GM23338 (cell line): Measurements from ENCODE around the gene LIX1. TPM values are rescaled to one million over a fixed set of nuclear protein-coding genes. Genes with fewer than 3 reads are reported as not detected.

Source experiments
- ATAC-seq: fragments of 200-7000 bp; cut with Tn5 transposase; 3 replicates; pipeline ENCODE4 v1.9.1; 2020
- DNase-seq: peaks from one replicate; pipeline ENCODE4 v3.0.0-alpha.2; 2015; ENCODE audit warnings: low spot score
- H2AFZ ChIP-seq: fragments of 200-600 bp; sonication (generic); 2 replicates; pipeline ENCODE4 v1.8.0; 2016; ENCODE audit warnings: antibody characterized with exemption, mild to moderate bottlenecking, moderate library complexity
- H3F3A ChIP-seq: fragments of 200-600 bp; sonication (generic); replicated peaks from 2 replicates; pipeline ENCODE4 v1.8.0; 2017; ENCODE audit warnings: antibody characterized with exemption, mixed run types, low read depth
- H3K27ac ChIP-seq: fragments of 200-600 bp; sonication (generic); 2 replicates; pipeline ENCODE4 v1.6.1; 2016; ENCODE audit warnings: low read depth
- H3K27me3 ChIP-seq: fragments of 200-600 bp; sonication (generic); 2 replicates; pipeline ENCODE4 v1.8.0; 2016; ENCODE audit warnings: mild to moderate bottlenecking, mixed run types, moderate library complexity; ENCODE audit not compliant: insufficient read depth
- H3K36me3 ChIP-seq: fragments of 200-600 bp; sonication (generic); 2 replicates; pipeline ENCODE4 v1.8.0; 2016; ENCODE audit warnings: mild to moderate bottlenecking; ENCODE audit not compliant: insufficient read depth
- H3K4me1 ChIP-seq: fragments of 200-600 bp; sonication (generic); 2 replicates; pipeline ENCODE4 v1.8.0; 2016; ENCODE audit warnings: mild to moderate bottlenecking, moderate library complexity; ENCODE audit not compliant: insufficient read depth
- H3K4me2 ChIP-seq: fragments of 200-600 bp; sonication (generic); 2 replicates; pipeline ENCODE4 v1.7.1; 2017; ENCODE audit warnings: mixed run types
- H3K4me3 ChIP-seq: fragments of 200-600 bp; sonication (generic); 2 replicates; pipeline ENCODE4 v1.6.1; 2016; ENCODE audit warnings: mixed run types
- H3K79me2 ChIP-seq: fragments of 200-600 bp; sonication (generic); replicated peaks from 2 replicates; pipeline ENCODE4 v1.8.0; 2017; ENCODE audit warnings: mild to moderate bottlenecking; ENCODE audit not compliant: insufficient read depth
- H3K9me2 ChIP-seq: fragments of 200-600 bp; sonication (generic); 2 replicates; pipeline ENCODE4 v1.8.0; 2017; ENCODE audit not compliant: insufficient read depth
- H4K20me1 ChIP-seq: fragments of 200-600 bp; sonication (generic); replicated peaks from 2 replicates; pipeline ENCODE4 v1.8.0; 2017; ENCODE audit warnings: mild to moderate bottlenecking; ENCODE audit not compliant: insufficient read depth
- H3K27ac Mint-ChIP-seq: 2 replicates; pipeline ENCODE4 v1.8.0; 2020; ENCODE audit warnings: inconsistent platforms, mild to moderate bottlenecking, moderate library complexity, mixed read lengths
- H3K27me3 Mint-ChIP-seq: 3 replicates; pipeline ENCODE4 v1.8.0; 2022; ENCODE audit warnings: low read depth, mild to moderate bottlenecking, moderate library complexity, mixed read lengths, inconsistent platforms; ENCODE audit not compliant: insufficient read depth, poor library complexity
- H3K36me3 Mint-ChIP-seq: 3 replicates; pipeline ENCODE4 v1.8.0; 2021; ENCODE audit warnings: low read depth, mild to moderate bottlenecking, inconsistent platforms, moderate library complexity, mixed read lengths
- H3K4me1 Mint-ChIP-seq: 3 replicates; pipeline ENCODE4 v1.8.0; 2020; ENCODE audit warnings: mild to moderate bottlenecking, inconsistent platforms, mixed read lengths
- H3K4me3 Mint-ChIP-seq: 3 replicates; pipeline ENCODE4 v1.8.0; 2021; ENCODE audit warnings: moderate library complexity, mild to moderate bottlenecking, inconsistent platforms, mixed read lengths
- H3K9me3 Mint-ChIP-seq: 3 replicates; pipeline ENCODE4 v1.8.0; 2020; ENCODE audit warnings: moderate library complexity, mild to moderate bottlenecking, inconsistent platforms, mixed read lengths
- CREB1 ChIP-seq: fragments of 250-450 bp; sonication (Bioruptor Pico); IDR thresholded peaks from 2 replicates; pipeline ENCODE4 v1.5.0; 2020; ENCODE audit warnings: low read depth, mild to moderate bottlenecking, moderate library complexity
- EZH2 ChIP-seq: fragments of 200-600 bp; sonication (generic); IDR thresholded peaks from one replicate; pipeline ENCODE4 v1.8.0; 2017; ENCODE audit warnings: antibody characterized with exemption, mild to moderate bottlenecking, low read depth; ENCODE audit not compliant: unreplicated experiment
- EZH2phosphoT487 ChIP-seq: fragments of 200-600 bp; sonication (generic); IDR thresholded peaks from one replicate; pipeline ENCODE4 v1.8.1; 2018; ENCODE audit warnings: antibody characterized with exemption; ENCODE audit not compliant: unreplicated experiment
- NANOG ChIP-seq: IDR thresholded peaks from 2 replicates; pipeline ENCODE4 v1.6.1; 2016; ENCODE audit warnings: antibody characterized with exemption, borderline replicate concordance
- STAT1 ChIP-seq: IDR thresholded peaks from one replicate; pipeline ENCODE4 v1.6.1; 2016; ENCODE audit warnings: antibody characterized with exemption; ENCODE audit not compliant: unreplicated experiment
- ZNF114 ChIP-seq: fragments of 250-450 bp; sonication (Bioruptor Pico); IDR thresholded peaks from 2 replicates; pipeline ENCODE4 v1.5.0; 2020; ENCODE audit warnings: mild to moderate bottlenecking, moderate library complexity
- polyA plus RNA-seq: library from polyadenylated mRNA; unstranded; fragments of >200 nt; fragmentation: Nextera tagmentation; extraction: Ambion mirVana; gene quantifications from 2 replicates; pipeline ENCODE4 v1.2.1, GENCODE V29; 2016
- total RNA-seq: library from RNA; depleted of rRNA; stranded (reverse); fragments of >200 nt; shearing (Covaris generic); gene quantifications from 2 replicates; pipeline ENCODE4 v1.2.3, GENCODE V29; 2014
- TF ChIP-seq, protein P1 (sequence below), 2 experiments: fragments of 200-600 bp in 1 of 2; sonication (generic) in 1 of 2; conservative IDR thresholded peaks; 2 replicates each; pipeline versions ENCODE4 v1.5.1 to v1.6.1; 2016 to 2017; ENCODE audit warnings: antibody characterized with exemption in 2 of 2, low read depth in 2 of 2, mild to moderate bottlenecking in 2 of 2, moderate library complexity in 1 of 2
- TF ChIP-seq, protein P2 (sequence below): IDR thresholded peaks from one replicate; pipeline ENCODE4 v1.6.1; 2018; ENCODE audit warnings: antibody characterized with exemption; ENCODE audit not compliant: unreplicated experiment
- TF ChIP-seq, protein P3 (sequence below): IDR thresholded peaks from 2 replicates; pipeline ENCODE4 v1.6.1; 2016; ENCODE audit warnings: antibody characterized with exemption
- TF ChIP-seq, protein P4 (sequence below): fragments of 250-450 bp; sonication (Bioruptor Pico); IDR thresholded peaks from 2 replicates; pipeline ENCODE4 v1.5.0; 2020; ENCODE audit warnings: mild to moderate bottlenecking, moderate library complexity

Gene LIX1
- total and polyA plus RNA-seq, 2 experiments from 2014 or later = 0.13 TPM; not detected in 1

DNA sequence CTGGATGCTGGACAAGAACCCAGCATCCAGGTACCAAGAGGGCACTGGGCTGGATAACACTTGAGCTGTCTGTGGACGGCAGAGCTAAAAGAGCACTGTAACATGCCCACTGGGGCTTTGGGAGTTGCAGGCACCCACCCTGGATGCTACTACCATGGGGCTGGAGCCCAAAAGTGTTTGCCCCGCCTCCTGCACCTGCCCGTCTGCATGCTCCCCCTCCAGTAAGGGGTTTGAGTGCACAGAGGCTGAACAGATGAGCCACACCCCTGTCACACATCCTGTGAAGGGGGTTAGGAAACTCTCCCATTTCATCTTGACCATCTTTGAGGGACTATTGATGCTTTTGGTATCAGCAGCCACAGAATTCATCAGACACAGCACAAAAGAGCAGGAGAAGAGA is 69.0 kb downstream of the LIX1 start (continued):
- TF ChIP-seq, protein P1, sequence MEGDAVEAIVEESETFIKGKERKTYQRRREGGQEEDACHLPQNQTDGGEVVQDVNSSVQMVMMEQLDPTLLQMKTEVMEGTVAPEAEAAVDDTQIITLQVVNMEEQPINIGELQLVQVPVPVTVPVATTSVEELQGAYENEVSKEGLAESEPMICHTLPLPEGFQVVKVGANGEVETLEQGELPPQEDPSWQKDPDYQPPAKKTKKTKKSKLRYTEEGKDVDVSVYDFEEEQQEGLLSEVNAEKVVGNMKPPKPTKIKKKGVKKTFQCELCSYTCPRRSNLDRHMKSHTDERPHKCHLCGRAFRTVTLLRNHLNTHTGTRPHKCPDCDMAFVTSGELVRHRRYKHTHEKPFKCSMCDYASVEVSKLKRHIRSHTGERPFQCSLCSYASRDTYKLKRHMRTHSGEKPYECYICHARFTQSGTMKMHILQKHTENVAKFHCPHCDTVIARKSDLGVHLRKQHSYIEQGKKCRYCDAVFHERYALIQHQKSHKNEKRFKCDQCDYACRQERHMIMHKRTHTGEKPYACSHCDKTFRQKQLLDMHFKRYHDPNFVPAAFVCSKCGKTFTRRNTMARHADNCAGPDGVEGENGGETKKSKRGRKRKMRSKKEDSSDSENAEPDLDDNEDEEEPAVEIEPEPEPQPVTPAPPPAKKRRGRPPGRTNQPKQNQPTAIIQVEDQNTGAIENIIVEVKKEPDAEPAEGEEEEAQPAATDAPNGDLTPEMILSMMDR (conservative IDR thresholded peaks at IDR 0.05; ENCODE audit: low read depth in 2 of 2) = no peak
- TF ChIP-seq, protein P2, sequence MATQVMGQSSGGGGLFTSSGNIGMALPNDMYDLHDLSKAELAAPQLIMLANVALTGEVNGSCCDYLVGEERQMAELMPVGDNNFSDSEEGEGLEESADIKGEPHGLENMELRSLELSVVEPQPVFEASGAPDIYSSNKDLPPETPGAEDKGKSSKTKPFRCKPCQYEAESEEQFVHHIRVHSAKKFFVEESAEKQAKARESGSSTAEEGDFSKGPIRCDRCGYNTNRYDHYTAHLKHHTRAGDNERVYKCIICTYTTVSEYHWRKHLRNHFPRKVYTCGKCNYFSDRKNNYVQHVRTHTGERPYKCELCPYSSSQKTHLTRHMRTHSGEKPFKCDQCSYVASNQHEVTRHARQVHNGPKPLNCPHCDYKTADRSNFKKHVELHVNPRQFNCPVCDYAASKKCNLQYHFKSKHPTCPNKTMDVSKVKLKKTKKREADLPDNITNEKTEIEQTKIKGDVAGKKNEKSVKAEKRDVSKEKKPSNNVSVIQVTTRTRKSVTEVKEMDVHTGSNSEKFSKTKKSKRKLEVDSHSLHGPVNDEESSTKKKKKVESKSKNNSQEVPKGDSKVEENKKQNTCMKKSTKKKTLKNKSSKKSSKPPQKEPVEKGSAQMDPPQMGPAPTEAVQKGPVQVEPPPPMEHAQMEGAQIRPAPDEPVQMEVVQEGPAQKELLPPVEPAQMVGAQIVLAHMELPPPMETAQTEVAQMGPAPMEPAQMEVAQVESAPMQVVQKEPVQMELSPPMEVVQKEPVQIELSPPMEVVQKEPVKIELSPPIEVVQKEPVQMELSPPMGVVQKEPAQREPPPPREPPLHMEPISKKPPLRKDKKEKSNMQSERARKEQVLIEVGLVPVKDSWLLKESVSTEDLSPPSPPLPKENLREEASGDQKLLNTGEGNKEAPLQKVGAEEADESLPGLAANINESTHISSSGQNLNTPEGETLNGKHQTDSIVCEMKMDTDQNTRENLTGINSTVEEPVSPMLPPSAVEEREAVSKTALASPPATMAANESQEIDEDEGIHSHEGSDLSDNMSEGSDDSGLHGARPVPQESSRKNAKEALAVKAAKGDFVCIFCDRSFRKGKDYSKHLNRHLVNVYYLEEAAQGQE = no peak
- no peak for TF ChIP-seq EZH2phosphoT487

DNA sequence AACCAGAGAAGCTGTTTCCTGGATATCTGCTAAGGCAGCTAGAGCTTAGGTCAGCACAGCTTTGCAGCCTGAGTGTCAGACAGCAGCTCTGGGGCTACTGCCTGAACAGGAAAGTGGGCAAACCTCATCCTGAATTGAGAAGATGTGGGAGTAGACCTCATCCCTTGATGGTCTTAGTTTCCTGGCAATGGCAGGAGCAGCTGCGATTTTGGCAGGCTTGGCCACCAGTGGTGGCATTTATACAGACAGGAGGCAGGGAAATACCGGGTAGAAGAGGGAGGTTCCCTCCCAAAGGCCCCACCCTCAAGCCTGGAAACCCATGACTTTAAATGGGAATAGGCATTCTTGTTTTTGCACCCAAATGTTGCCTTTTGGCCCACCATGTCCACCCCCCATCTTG is 69.7 kb downstream of the LIX1 start:
- no peak overlapping the region for H3K4me3 ChIP-seq
- Mint-ChIP-seq H3K9me3 (no peaks in the 10 kb centered on the region), H3K36me3 (no peaks in the 10 kb centered on the region; the same call in 2 of the 3 replicates), H3K27me3 (peaks cover 5% of the 10 kb centered on the region), H3K4me1 (peaks cover under 1% of the 10 kb centered on the region; the same call in 2 of the 3 replicates), H3K27ac (no peak overlapping the region), H3K4me3 (no peak overlapping the region)
- H3K36me3 ChIP-seq = no peaks in the 10 kb centered on the region
- H3K4me2 ChIP-seq = no peak overlapping the region
- H3F3A ChIP-seq = no peaks in the 10 kb centered on the region
- no peak overlapping the region for H3K27ac ChIP-seq
- H4K20me1 ChIP-seq = no peaks in the 10 kb centered on the region
- no peaks in the 10 kb centered on the region for H3K27me3 ChIP-seq
- no peaks in the 10 kb centered on the region for H3K4me1 ChIP-seq
- H3K79me2 ChIP-seq = no peaks in the 10 kb centered on the region
- DNase-seq (no peak), ATAC-seq (no peak)
- H3K9me2 ChIP-seq = no peaks in the 10 kb centered on the region; the same call in 1 of the 2 replicates
- no peak overlapping the region for H2AFZ ChIP-seq
- TF ChIP-seq, protein P1 (conservative IDR thresholded peaks at IDR 0.05; ENCODE audit: low read depth in 2 of 2) = no peak
- TF ChIP-seq CREB1 = no peak
- TF ChIP-seq STAT1 = no peak
- no peak for TF ChIP-seq EZH2
- no peak for TF ChIP-seq ZNF114
- no peak for TF ChIP-seq NANOG
- TF ChIP-seq, protein P3, sequence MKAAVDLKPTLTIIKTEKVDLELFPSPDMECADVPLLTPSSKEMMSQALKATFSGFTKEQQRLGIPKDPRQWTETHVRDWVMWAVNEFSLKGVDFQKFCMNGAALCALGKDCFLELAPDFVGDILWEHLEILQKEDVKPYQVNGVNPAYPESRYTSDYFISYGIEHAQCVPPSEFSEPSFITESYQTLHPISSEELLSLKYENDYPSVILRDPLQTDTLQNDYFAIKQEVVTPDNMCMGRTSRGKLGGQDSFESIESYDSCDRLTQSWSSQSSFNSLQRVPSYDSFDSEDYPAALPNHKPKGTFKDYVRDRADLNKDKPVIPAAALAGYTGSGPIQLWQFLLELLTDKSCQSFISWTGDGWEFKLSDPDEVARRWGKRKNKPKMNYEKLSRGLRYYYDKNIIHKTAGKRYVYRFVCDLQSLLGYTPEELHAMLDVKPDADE = no peak
- TF ChIP-seq, protein P4, sequence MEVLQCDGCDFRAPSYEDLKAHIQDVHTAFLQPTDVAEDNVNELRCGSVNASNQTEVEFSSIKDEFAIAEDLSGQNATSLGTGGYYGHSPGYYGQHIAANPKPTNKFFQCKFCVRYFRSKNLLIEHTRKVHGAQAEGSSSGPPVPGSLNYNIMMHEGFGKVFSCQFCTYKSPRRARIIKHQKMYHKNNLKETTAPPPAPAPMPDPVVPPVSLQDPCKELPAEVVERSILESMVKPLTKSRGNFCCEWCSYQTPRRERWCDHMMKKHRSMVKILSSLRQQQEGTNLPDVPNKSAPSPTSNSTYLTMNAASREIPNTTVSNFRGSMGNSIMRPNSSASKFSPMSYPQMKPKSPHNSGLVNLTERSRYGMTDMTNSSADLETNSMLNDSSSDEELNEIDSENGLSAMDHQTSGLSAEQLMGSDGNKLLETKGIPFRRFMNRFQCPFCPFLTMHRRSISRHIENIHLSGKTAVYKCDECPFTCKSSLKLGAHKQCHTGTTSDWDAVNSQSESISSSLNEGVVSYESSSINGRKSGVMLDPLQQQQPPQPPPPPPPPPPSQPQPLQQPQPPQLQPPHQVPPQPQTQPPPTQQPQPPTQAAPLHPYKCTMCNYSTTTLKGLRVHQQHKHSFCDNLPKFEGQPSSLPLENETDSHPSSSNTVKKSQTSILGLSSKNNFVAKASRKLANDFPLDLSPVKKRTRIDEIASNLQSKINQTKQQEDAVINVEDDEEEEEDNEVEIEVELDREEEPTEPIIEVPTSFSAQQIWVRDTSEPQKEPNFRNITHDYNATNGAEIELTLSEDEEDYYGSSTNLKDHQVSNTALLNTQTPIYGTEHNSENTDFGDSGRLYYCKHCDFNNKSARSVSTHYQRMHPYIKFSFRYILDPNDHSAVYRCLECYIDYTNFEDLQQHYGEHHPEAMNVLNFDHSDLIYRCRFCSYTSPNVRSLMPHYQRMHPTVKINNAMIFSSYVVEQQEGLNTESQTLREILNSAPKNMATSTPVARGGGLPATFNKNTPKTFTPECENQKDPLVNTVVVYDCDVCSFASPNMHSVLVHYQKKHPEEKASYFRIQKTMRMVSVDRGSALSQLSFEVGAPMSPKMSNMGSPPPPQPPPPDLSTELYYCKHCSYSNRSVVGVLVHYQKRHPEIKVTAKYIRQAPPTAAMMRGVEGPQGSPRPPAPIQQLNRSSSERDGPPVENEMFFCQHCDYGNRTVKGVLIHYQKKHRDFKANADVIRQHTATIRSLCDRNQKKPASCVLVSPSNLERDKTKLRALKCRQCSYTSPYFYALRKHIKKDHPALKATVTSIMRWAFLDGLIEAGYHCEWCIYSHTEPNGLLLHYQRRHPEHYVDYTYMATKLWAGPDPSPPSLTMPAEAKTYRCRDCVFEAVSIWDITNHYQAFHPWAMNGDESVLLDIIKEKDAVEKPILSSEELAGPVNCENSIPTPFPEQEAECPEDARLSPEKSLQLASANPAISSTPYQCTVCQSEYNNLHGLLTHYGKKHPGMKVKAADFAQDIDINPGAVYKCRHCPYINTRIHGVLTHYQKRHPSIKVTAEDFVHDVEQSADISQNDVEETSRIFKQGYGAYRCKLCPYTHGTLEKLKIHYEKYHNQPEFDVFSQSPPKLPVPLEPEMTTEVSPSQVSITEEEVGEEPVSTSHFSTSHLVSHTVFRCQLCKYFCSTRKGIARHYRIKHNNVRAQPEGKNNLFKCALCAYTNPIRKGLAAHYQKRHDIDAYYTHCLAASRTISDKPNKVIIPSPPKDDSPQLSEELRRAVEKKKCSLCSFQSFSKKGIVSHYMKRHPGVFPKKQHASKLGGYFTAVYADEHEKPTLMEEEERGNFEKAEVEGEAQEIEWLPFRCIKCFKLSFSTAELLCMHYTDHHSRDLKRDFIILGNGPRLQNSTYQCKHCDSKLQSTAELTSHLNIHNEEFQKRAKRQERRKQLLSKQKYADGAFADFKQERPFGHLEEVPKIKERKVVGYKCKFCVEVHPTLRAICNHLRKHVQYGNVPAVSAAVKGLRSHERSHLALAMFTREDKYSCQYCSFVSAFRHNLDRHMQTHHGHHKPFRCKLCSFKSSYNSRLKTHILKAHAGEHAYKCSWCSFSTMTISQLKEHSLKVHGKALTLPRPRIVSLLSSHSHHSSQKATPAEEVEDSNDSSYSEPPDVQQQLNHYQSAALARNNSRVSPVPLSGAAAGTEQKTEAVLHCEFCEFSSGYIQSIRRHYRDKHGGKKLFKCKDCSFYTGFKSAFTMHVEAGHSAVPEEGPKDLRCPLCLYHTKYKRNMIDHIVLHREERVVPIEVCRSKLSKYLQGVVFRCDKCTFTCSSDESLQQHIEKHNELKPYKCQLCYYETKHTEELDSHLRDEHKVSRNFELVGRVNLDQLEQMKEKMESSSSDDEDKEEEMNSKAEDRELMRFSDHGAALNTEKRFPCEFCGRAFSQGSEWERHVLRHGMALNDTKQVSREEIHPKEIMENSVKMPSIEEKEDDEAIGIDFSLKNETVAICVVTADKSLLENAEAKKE (CRISPR knock-in tag) = no peak
